Fibroblast of the aortic adventitia (primary cell): ENCODE measurements around the gene KLRF2. TPM values are rescaled to one million over a fixed set of nuclear protein-coding genes. Genes with fewer than 3 reads are reported as not detected.

Experiments used
- DNase-seq: peaks from one replicate; pipeline ENCODE4 v3.0.0-alpha.2; 2010; ENCODE audit warnings: low read depth
- H3K4me3 ChIP-seq: 2 replicates; pipeline ENCODE4 v1.5.1; 2011; ENCODE audit warnings: low read depth, mild to moderate bottlenecking, control low read depth, low read length, moderate library complexity
- total RNA-seq: library from RNA; depleted of rRNA; stranded (reverse); fragments of >200 nt; gene quantifications from 2 replicates; pipeline ENCODE4 v1.2.3, GENCODE V29; 2012; ENCODE audit warnings: low replicate concordance
- TF ChIP-seq, protein P1 (sequence below): IDR thresholded peaks from 2 replicates; pipeline ENCODE4 v1.5.1; 2011; ENCODE audit warnings: mild to moderate bottlenecking, low read length, control low read depth, inconsistent platforms; ENCODE audit not compliant: insufficient read depth

Gene KLRF2
- total RNA-seq, 1 donor = not detected

DNA sequence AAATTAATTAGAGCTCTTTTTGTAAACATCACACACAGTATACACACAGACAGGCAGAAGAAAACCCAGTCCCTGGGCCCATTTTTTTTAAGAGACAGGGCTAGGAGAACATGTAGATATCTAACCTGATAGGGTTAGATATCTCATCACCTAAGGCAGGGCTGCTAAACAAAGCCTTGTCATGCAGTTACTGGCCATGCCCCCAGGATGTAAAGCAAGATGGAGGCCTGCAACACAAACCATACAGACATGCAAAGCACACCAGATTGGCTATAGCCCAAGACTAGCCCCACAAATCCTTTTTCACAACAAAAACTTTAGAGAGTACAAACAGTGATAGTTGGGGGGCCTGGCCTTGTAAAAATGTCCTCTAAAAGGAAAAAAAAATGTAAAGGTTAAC lies 30.4 kb downstream of the KLRF2 start:
- TF ChIP-seq, protein P1, sequence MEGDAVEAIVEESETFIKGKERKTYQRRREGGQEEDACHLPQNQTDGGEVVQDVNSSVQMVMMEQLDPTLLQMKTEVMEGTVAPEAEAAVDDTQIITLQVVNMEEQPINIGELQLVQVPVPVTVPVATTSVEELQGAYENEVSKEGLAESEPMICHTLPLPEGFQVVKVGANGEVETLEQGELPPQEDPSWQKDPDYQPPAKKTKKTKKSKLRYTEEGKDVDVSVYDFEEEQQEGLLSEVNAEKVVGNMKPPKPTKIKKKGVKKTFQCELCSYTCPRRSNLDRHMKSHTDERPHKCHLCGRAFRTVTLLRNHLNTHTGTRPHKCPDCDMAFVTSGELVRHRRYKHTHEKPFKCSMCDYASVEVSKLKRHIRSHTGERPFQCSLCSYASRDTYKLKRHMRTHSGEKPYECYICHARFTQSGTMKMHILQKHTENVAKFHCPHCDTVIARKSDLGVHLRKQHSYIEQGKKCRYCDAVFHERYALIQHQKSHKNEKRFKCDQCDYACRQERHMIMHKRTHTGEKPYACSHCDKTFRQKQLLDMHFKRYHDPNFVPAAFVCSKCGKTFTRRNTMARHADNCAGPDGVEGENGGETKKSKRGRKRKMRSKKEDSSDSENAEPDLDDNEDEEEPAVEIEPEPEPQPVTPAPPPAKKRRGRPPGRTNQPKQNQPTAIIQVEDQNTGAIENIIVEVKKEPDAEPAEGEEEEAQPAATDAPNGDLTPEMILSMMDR = no peak
- H3K4me3 ChIP-seq = no peak overlapping the region
- DNase-seq = no peak

DNA sequence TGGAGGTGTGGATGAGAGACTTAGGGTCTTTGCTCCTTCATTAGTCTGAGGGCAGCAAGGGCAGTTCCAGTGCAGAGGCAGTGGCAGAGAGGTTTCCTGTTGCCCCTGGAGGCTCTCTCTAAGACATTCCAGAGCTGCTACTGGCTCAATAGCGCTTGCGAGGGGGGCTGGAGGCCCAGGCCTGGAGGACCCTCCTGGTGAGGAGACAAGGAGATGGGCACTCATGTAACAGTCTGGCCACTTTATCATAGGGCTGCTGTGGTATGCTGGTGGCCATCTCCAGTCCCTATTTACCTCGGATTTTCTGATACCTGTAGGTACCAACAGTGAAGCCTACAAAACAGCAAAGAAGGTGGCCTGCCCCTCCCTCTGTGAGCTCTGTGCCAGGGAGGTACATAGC lies 38.2 kb downstream of the KLRF2 start:
- no peak for DNase-seq

DNA sequence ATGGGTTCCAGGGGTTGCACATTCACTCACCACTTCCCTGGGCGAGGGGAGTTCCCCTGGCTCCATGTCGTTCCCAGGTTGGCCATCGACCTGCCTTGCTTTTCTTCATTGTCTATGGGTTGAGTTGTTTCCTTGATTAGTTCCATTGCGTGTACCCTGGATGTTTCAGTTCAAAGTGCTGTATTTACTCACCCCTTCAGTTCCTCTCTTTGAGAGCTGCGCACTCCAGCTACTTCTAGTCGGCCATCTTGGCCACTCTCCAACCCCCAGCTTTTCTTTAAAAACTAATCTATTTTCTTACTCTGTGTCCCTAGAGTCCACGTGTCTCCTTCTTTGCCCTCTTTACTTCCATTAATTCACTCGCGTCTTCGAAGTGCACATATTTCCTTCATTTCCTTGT lies 39.2 kb downstream of the KLRF2 start:
- TF ChIP-seq, protein P1 = no peak
- H3K4me3 ChIP-seq = no peak overlapping the region
- DNase-seq = no peak

More for the DNA sequence above, 38.2 kb downstream of the KLRF2 start:
- no peak overlapping the region for H3K4me3 ChIP-seq
- TF ChIP-seq, protein P1 = no peak

DNA sequence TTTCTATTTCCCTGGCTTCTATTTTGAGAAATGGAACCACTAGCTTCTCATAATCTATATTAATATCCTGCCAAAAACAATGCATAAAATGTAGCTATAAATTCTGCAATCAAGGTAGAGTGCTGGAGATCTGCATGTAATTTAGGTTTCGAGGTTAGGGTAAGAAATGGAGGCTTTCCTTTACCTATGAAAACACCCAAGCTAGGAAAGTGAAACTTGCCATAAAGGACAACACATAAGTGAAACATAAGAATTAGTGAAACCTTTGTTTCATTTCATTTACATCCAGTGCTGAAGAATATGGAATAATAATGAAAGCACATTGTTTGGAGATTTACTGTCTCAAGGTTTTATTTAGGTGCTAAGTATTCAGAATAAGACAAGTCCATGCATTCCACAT lies 41.1 kb downstream of the KLRF2 start:
- no peak overlapping the region for H3K4me3 ChIP-seq
- TF ChIP-seq, protein P1 = no peak
- no peak for DNase-seq

DNA sequence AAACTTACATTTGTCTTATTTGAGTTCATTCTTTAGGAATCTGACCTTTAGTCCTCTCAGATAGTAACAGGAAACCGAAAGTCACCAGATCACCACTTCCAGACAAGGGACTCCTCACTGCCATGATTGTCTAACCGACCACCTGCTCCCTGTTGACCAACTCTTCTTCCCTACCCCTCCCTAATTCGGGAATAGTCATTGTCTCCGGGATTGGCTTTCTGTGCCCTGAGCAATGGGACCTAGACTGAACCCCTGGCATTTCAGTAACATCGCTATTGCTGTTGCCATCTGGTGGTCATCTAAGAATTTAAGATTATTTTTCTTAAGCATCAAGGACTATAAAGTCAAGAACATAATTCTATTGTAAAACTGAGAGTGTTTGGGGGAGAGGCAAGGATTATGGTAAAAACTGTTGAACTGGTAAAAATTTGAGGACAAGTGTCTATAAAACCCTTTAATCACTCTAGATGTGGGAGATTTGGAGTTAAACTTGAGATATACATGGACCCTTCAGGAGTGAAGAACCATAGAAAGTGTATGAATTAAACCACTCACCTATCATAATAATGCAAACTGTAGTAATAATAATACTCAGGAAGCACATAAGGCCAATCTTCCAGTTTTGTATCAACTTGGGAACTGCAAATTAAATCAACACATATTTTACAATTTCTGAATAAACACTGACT lies 44.6 kb downstream of the KLRF2 start:
- DNase-seq = peak; percentile 63
- no peak overlapping the region for H3K4me3 ChIP-seq
- TF ChIP-seq, protein P1 = peak; percentile 47

DNA sequence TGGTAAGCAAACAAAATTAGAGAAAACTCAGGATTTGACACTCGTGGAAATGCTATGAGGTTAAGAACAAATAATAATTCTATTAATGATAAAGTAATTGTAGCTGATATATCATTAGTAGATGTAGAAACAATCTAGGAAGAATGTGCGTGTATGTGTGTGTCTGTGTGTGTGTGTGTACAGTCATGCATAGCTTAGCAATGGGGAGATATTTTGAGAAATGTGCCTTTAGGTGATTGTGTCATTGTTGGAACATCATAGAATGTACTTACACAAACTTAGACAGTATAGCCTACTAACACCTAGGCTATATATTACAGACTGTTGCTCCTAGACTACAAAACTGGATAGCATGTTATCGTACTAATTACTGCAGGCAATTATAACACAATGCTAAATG lies 45.6 kb downstream of the KLRF2 start:
- TF ChIP-seq, protein P1 = no peak
- H3K4me3 ChIP-seq = no peak overlapping the region
- no peak for DNase-seq

DNA sequence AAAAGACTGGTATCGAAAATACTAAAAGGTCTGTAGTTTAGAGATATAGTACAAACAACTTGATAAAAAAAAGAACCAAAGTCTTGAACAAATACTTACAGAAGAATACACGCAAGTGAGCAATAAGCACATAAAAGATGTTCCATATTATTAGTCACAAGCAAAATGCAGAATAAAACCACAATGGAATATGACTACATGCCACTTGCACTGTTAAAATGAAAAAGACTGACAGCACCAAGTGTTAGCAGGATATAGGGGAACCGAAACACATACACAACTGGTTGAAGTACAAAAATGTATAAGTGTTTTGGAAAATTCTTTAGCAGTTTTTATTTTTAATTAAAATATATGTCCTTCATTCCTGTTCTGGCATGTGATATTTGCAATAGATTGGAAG lies 47.3 kb downstream of the KLRF2 start:
- DNase-seq = no peak
- H3K4me3 ChIP-seq = no peak overlapping the region
- TF ChIP-seq, protein P1 = no peak
